H1 (cell line): ENCODE data around the gene UBB. TPM values are rescaled to one million over a fixed set of nuclear protein-coding genes. Genes with fewer than 3 reads are reported as not detected.

ENCODE experiments used
- ATF3 ChIP-seq: IDR thresholded peaks from 2 replicates; pipeline ENCODE4 v1.6.1; 2011; ENCODE audit warnings: low read depth, mild to moderate bottlenecking, low read length; ENCODE audit not compliant: insufficient read depth
- BRCA1 ChIP-seq: IDR thresholded peaks from 2 replicates; pipeline ENCODE4 v1.6.1; 2012; ENCODE audit warnings: low read depth, low read length, improper control_type of control experiment
- FOSL1 ChIP-seq: IDR thresholded peaks from 2 replicates; pipeline ENCODE4 v1.6.1; 2011; ENCODE audit warnings: mild to moderate bottlenecking, low read depth, low read length, moderate library complexity; ENCODE audit not compliant: insufficient read depth
- POLR2AphosphoS5 ChIP-seq: IDR thresholded peaks from 2 replicates; pipeline ENCODE4 v1.6.1; 2011; ENCODE audit warnings: low read depth, low read length
- SP4 ChIP-seq: IDR thresholded peaks from 2 replicates; pipeline ENCODE4 v1.6.1; 2012; ENCODE audit warnings: low read length, inconsistent platforms
- SUZ12 ChIP-seq: fragments of 200-600 bp; sonication (generic); IDR thresholded peaks from 2 replicates; pipeline ENCODE4 v1.6.1; 2012; ENCODE audit warnings: mild to moderate bottlenecking, inconsistent platforms, low read length, moderate library complexity, mixed read lengths
- polyA plus RNA-seq, 7 experiments: library from polyadenylated mRNA; depleted of rRNA in 3 of 7; stranded (reverse) in 5 of 7; unstranded in 2 of 7; fragments of >200 nt in 5 of 7; fragments of 200-250 nt in 2 of 7; gene quantifications; 1 replicate in 5 of 7; 2 replicates in 1 of 7; 4 replicates in 1 of 7; pipeline versions ENCODE4 v1.2.1 to v1.2.3, GENCODE V29; 2011 to 2013; ENCODE audit warnings: missing spikeins in 2 of 7, mixed read lengths in 2 of 7
- total RNA-seq: library from RNA; stranded (reverse); fragmentation: NEBNext Ultra II Directional; extraction: Animal tissue kit (Norgen Biotek cat#: 25700); gene quantifications from 2 replicates; pipeline ENCODE4 v1.2.1, GENCODE V29; 2021
- TF ChIP-seq, protein P1 (sequence below): IDR thresholded peaks from 2 replicates; pipeline ENCODE4 v1.6.1; 2012; ENCODE audit warnings: low read length, inconsistent platforms

UBB gene
- total and polyA plus RNA-seq, 2 of the 8 experiments (the other 6 are each of a cell fraction or from before 2014, with no cell fraction given), result 1,597 to 1,605 TPM

DNA sequence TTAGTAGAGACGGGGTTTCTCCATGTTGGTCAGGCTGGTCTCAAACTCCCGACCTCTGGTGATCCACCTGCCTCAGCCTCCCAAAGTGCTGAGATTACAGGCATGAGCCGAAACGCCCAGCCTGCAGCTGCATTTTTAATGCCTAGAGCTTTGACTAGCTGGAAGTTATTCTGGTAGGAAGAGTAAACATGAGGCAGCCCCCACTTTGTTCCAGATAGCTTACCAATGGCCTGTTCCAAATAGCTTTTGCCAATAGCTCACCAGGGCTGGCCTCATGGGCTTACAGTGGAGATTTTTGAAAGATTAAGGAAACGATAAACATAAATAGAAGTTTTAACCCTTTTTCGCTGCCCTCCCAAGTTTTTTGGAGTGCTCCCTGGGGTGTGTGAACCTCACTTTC is 44.3 kb downstream of the UBB start (continued):
- TF ChIP-seq SP4 (no peak), POLR2AphosphoS5 (no peak), BRCA1 (no peak), ATF3 (no peak), FOSL1 (no peak), SUZ12 (no peak)
- TF ChIP-seq, protein P1, sequence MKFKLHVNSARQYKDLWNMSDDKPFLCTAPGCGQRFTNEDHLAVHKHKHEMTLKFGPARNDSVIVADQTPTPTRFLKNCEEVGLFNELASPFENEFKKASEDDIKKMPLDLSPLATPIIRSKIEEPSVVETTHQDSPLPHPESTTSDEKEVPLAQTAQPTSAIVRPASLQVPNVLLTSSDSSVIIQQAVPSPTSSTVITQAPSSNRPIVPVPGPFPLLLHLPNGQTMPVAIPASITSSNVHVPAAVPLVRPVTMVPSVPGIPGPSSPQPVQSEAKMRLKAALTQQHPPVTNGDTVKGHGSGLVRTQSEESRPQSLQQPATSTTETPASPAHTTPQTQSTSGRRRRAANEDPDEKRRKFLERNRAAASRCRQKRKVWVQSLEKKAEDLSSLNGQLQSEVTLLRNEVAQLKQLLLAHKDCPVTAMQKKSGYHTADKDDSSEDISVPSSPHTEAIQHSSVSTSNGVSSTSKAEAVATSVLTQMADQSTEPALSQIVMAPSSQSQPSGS, result no peak
- TF ChIP-seq, all 59 proteins: peak for 0
